Measurements from ENCODE around the gene S100PBP. TPM values are rescaled to one million over a fixed set of nuclear protein-coding genes. Genes with fewer than 3 reads are reported as not detected.

The S100PBP gene
- total RNA-seq, 1 donor from 2014 or later, result 40.1 TPM

- H3K9me3 Mint-ChIP-seq (ENCODE audit: unreplicated experiment), result peaks cover 6% of the 10 kb centered on the region
- H3K4me3 Mint-ChIP-seq (ENCODE audit: unreplicated experiment), result peak overlapping the region; percentile 23
- no peak for DNase-seq
- H3K27me3 Mint-ChIP-seq (ENCODE audit: unreplicated experiment), result peaks cover 6% of the 10 kb centered on the region
- no peak for TF ChIP-seq CTCF (IDR thresholded peaks at IDR 0.05; ENCODE audit: partially characterized antibody, unreplicated experiment)
- H3K36me3 Mint-ChIP-seq (ENCODE audit: unreplicated experiment), result no peaks in the 10 kb centered on the region
- no peak overlapping the region for H3K27ac Mint-ChIP-seq (ENCODE audit: unreplicated experiment)
- peaks cover 7% of the 10 kb centered on the region for H3K4me1 Mint-ChIP-seq (ENCODE audit: low read depth, unreplicated experiment)
Measured at GRCh38 chr1:32813941-32814739, 3.3 kb upstream of the S100PBP start.

GRCh38 chr1:32816676-32817158, 736 bp upstream of the S100PBP start:
- H3K4me1 Mint-ChIP-seq (ENCODE audit: low read depth, unreplicated experiment), result peaks cover 7% of the 10 kb centered on the region

GRCh38 chr1:32817815-32818786, 648 bp downstream of the S100PBP start:
- Mint-ChIP-seq H3K27me3 (ENCODE audit: unreplicated experiment) (peaks cover 8% of the 10 kb centered on the region), H3K4me1 (ENCODE audit: low read depth, unreplicated experiment) (peaks cover 7% of the 10 kb centered on the region), H3K9me3 (ENCODE audit: unreplicated experiment) (peaks cover 4% of the 10 kb centered on the region), H3K4me3 (ENCODE audit: unreplicated experiment) (peak overlapping the region; percentile 100), H3K36me3 (ENCODE audit: unreplicated experiment) (no peaks in the 10 kb centered on the region), H3K27ac (ENCODE audit: unreplicated experiment) (peak overlapping the region; percentile 87)
- peak; percentile 72 for DNase-seq
- TF ChIP-seq CTCF (IDR thresholded peaks at IDR 0.05; ENCODE audit: partially characterized antibody, unreplicated experiment), result no peak

More at GRCh38 chr1:32816676-32817158, 736 bp upstream of the S100PBP start:
- no peak for DNase-seq
- Mint-ChIP-seq H3K27me3 (ENCODE audit: unreplicated experiment) (peaks cover 8% of the 10 kb centered on the region), H3K27ac (ENCODE audit: unreplicated experiment) (peak overlapping the region; percentile 98), H3K4me3 (ENCODE audit: unreplicated experiment) (peak overlapping the region; percentile 100), H3K36me3 (ENCODE audit: unreplicated experiment) (no peaks in the 10 kb centered on the region), H3K9me3 (ENCODE audit: unreplicated experiment) (peaks cover 4% of the 10 kb centered on the region)
- TF ChIP-seq CTCF (IDR thresholded peaks at IDR 0.05; ENCODE audit: partially characterized antibody, unreplicated experiment), result no peak

GRCh38 chr1:32818804-32819541, 1.5 kb downstream of the S100PBP start:
- DNase-seq, result no peak
- peaks cover 4% of the 10 kb centered on the region for H3K9me3 Mint-ChIP-seq (ENCODE audit: unreplicated experiment)
- TF ChIP-seq CTCF (IDR thresholded peaks at IDR 0.05; ENCODE audit: partially characterized antibody, unreplicated experiment), result no peak
- H3K27me3 Mint-ChIP-seq (ENCODE audit: unreplicated experiment), result peaks cover 8% of the 10 kb centered on the region
- peak overlapping the region; percentile 87 for H3K27ac Mint-ChIP-seq (ENCODE audit: unreplicated experiment)
- H3K4me3 Mint-ChIP-seq (ENCODE audit: unreplicated experiment), result peak overlapping the region; percentile 100
- H3K36me3 Mint-ChIP-seq (ENCODE audit: unreplicated experiment), result no peaks in the 10 kb centered on the region
- H3K4me1 Mint-ChIP-seq (ENCODE audit: low read depth, unreplicated experiment), result peaks cover 7% of the 10 kb centered on the region

All from glutamatergic neuron (in vitro differentiated cells).